ENCODE results near the gene MARK4.

The MARK4 gene

GRCh38 chr19:45275370-45275971 is 24.4 kb downstream of the MARK4 start:
- no peak for DNase-seq (ENCODE audit: low spot score)

GRCh38 chr19:45276284-45276687 is 25.2 kb downstream of the MARK4 start:
- DNase-seq (ENCODE audit: low spot score) = no peak

GRCh38 chr19:45278087-45278486 is 27.0 kb downstream of the MARK4 start:
- no peak for DNase-seq (ENCODE audit: low spot score)

GRCh38 chr19:45279587-45280192 is 28.6 kb downstream of the MARK4 start:
- DNase-seq (ENCODE audit: low spot score) = no peak

GRCh38 chr19:45280471-45280961 is 29.4 kb downstream of the MARK4 start:
- DNase-seq (ENCODE audit: low spot score) = no peak

GRCh38 chr19:45283443-45284033 is 32.5 kb downstream of the MARK4 start:
- DNase-seq (ENCODE audit: low spot score) = no peak

- DNase-seq (ENCODE audit: low spot score) = no peak
Measured at GRCh38 chr19:45290381-45290931, 39.4 kb downstream of the MARK4 start.

- DNase-seq (ENCODE audit: low spot score) = no peak
Measured at GRCh38 chr19:45291834-45292233, 40.8 kb downstream of the MARK4 start.

- no peak for DNase-seq (ENCODE audit: low spot score)
Measured at GRCh38 chr19:45293682-45294081, 42.6 kb downstream of the MARK4 start.

GRCh38 chr19:45294291-45295029 is 43.4 kb downstream of the MARK4 start:
- DNase-seq (ENCODE audit: low spot score) = no peak

GRCh38 chr19:45295873-45296272 is 44.8 kb downstream of the MARK4 start:
- no peak for DNase-seq (ENCODE audit: low spot score)

GRCh38 chr19:45296355-45296754 is 45.3 kb downstream of the MARK4 start:
- DNase-seq (ENCODE audit: low spot score) = no peak

GRCh38 chr19:45297674-45298073 is 46.6 kb downstream of the MARK4 start:
- no peak for DNase-seq (ENCODE audit: low spot score)

GRCh38 chr19:45298264-45298663 is 47.2 kb downstream of the MARK4 start:
- DNase-seq (ENCODE audit: low spot score) = no peak

- no peak for DNase-seq (ENCODE audit: low spot score)
Measured at GRCh38 chr19:45299719-45300118, 48.6 kb downstream of the MARK4 start.

GRCh38 chr19:45302416-45302815 is 51.3 kb downstream of the MARK4 start:
- no peak for DNase-seq (ENCODE audit: low spot score)

- no peak for DNase-seq (ENCODE audit: low spot score)
Measured at GRCh38 chr19:45303269-45304060, 52.4 kb downstream of the MARK4 start.

GRCh38 chr19:45304141-45304926 is 53.3 kb downstream of the MARK4 start:
- DNase-seq (ENCODE audit: low spot score) = no peak

- DNase-seq (ENCODE audit: low spot score) = no peak
Measured at GRCh38 chr19:45305007-45305406, 53.9 kb downstream of the MARK4 start.

GRCh38 chr19:45305421-45305820 is 54.4 kb downstream of the MARK4 start:
- DNase-seq (ENCODE audit: low spot score) = no peak

GRCh38 chr19:45306040-45306439 is 55.0 kb downstream of the MARK4 start:
- DNase-seq (ENCODE audit: low spot score) = no peak

Data from HuH-7.5 (cell line).